ENCODE measurements around the gene TRAF3.

TRAF3 gene

DNA sequence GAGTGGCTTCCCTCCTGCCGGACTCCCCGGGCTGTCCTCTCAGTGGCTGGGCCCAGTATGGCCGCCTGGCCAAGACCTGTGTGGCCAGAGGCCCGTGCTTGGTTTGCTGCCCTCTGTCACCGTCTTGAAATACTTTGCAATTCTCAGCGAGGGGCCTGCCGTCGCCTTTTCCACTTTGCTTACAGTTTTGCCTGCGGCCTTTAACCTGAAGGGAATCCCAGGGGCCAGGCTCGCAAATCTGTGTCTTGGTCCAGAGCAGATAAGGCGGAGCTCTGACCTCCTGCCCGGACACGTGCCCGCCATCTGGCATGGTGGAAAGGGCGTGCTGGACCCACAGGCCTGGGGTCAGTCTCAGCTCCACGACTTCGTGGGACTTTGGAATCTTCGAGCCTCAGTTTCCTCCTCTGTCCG, 134.3 kb downstream of the TRAF3 start:
- DNase-seq = no peak

GRCh38 chr14:102911991-102912761, 134.9 kb downstream of the TRAF3 start:
- DNase-seq = no peak

GRCh38 chr14:102913341-102914211, 136.3 kb downstream of the TRAF3 start:
- no peak for DNase-seq

GRCh38 chr14:102914474-102915291, 137.4 kb downstream of the TRAF3 start:
- no peak for DNase-seq

- no peak for DNase-seq
Observed at GRCh38 chr14:102915292-102916110, 138.3 kb downstream of the TRAF3 start.

DNA sequence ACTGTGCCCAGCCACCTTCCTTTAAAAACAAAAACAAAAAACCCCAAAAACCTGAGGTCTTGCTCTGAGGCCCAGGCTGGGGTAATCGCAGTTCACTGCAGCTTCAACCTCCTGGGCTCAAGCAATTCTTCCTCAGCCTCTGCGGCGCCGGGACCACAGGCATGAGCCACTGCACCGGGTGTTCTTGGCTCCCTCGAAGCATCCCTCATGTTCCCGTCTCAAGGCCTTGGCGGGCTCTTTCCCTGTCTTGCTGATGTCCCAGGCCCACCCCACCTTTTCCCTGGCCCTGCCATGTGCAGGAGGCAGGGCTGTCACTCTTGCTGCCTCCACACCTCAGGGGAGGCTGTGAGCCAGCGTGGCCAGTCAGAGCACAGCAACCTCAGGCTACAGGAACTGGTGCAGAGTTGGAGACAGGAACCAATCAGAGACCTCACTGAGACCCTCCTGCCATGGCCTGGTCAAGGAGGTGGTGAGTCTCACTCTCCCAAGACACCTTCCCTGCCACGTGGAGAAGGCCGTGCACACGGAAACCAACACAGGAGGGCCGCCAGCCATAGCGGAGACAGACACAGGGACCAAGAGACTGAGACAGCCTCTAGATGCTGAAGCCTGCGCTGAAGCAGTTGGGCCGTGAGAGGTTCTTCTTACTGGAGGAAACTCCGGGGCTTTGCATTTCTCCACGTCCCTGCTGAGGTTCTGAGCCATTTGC, 139.3 kb downstream of the TRAF3 start:
- no peak for DNase-seq

DNA sequence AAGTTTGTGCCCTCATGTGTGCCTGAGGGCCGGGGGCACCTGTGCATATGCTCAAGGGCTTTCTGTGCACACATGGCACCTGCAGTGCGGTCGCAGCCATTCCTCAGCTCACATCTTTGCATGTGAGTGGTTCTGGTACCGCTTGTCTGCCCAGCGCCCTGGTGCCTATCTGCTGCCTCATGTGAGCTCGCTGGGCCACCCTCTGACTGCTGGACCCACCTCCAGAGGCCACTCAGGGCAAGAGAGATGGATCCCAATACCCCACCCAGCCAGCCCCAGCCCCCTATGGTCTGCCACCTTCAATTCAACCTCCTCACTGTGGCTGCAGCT, 139.8 kb downstream of the TRAF3 start:
- no peak for DNase-seq

- peak; percentile 40 for DNase-seq
Observed at GRCh38 chr14:102917469-102918211, 140.4 kb downstream of the TRAF3 start.

- no peak for DNase-seq
Observed at GRCh38 chr14:102918438-102918837, 141.2 kb downstream of the TRAF3 start.

DNA sequence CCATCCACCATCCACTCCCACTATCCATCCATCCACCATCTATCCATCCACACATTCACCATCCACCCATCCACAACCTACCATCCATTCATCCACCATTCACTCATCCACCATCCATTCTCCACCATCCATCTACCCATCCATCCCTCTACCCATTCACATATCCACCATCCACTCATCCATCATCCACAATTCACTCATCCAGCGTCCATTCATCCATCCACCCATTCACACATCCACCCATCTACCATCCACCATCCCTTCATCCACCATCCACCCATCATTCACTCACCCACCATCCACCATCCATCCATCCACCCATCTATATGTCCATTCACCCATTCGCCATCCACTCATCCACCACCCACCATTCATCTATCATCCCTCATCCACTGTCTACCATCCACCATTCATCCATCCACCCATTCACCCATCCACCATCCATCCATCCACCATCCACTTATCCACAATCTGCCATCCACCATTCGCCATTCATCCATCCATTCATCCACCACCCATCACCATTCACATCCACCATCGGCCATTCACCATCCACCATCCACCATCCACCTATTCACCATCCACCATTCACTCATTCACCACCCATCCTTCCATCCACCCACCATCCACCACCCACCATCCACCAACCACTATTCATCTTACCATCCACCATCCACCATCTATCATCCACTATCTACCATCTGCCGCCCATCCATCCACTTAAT, 143.2 kb downstream of the TRAF3 start:
- no peak for DNase-seq

DNA sequence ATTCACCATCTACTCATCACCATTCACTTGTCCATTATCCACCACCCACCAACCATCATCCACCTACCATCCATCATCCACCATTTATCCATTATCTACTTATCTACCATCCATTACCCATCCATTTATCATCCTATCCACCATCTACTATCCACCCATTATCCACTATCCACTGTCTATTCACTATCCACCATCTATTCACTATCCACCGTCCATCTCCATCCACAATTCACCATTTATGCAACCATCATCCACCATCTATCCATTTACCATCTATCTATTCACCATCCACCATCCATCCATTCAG, 143.7 kb downstream of the TRAF3 start:
- no peak for DNase-seq

GRCh38 chr14:102922490-102923200, 145.4 kb downstream of the TRAF3 start, which contains the start of gene AMN:
AMN (plus strand) TSS chr14:102922663; CDS start chr14:102922689, 26 bp downstream.
- no peak for DNase-seq

GRCh38 chr14:102923201-102923924, 146.1 kb downstream of the TRAF3 start:
- no peak for DNase-seq

DNA sequence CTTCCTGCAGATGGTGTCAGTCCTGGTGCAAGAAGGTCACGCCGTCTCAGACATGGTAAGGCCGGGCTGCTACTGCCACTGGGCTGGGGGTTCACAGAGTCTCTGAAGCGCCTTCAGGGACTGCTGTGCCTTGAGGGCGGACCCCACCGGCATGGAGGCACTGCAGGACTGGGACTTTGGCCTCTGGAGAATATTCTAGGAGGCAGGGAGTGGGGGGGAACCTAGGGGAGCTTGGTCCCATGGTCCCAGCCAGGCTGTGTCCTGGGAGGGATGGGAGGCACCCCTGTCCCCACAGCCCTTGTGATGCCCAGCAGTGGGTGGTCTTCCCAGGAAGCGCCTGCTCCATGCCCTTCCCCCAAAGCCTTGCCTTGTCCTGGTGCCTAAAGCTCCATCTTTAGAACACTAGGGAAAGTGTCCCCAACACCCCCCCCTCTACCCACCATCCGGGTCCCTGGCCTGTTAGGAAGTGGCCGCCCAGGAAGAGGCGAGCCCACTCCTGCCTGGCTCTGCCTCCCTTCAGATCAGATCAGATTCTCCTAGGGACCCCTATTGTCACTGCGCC, 146.8 kb downstream of the TRAF3 start:
- DNase-seq = no peak

GRCh38 chr14:102924632-102925588, 147.7 kb downstream of the TRAF3 start:
- no peak for DNase-seq

GRCh38 chr14:102925646-102926045, 148.4 kb downstream of the TRAF3 start:
- no peak for DNase-seq

GRCh38 chr14:102926104-102926503, 148.9 kb downstream of the TRAF3 start:
- no peak for DNase-seq
